ENCODE results near the gene LRCOL1.

- TF ChIP-seq PKNOX1 (IDR thresholded peaks at IDR 0.05) (no peak), ELF4 (IDR thresholded peaks at IDR 0.05) (no peak), HDGF (IDR thresholded peaks at IDR 0.05; ENCODE audit: borderline replicate concordance) (no peak), SP1 (IDR thresholded peaks at IDR 0.05) (no peak), BHLHE40 (IDR thresholded peaks at IDR 0.05; ENCODE audit: borderline replicate concordance) (no peak), TARDBP (IDR thresholded peaks at IDR 0.05) (no peak), LEF1 (IDR thresholded peaks at IDR 0.05; ENCODE audit: borderline replicate concordance) (no peak), ARNT (IDR thresholded peaks at IDR 0.05) (no peak), FOXM1 (IDR thresholded peaks at IDR 0.05; ENCODE audit: borderline replicate concordance) (no peak), L3MBTL2 (conservative IDR thresholded peaks at IDR 0.05) (no peak)
Observed at GRCh38 chr12:132610051-132610759, at the start of gene LRCOL1.
